Thoracic aorta (tissue), 2 donors: ENCODE data around the gene ZNHIT2. TPM values are rescaled to one million over a fixed set of nuclear protein-coding genes. Genes with fewer than 3 reads are reported as not detected.
A peak's percentile ranks its signal among the peaks of the same experiment; 100 is the strongest.

Experiments used
- ATAC-seq: fragments of 150-250 bp; one replicate; pipeline ENCODE4 v1.8.0; 2017; ENCODE audit warnings: low read depth; ENCODE audit not compliant: insufficient number of reproducible peaks, low FRiP score
- DNase-seq: peaks from one replicate; pipeline ENCODE4 v3.0.0-alpha.2; 2020; ENCODE audit warnings: low spot score
- H3K27ac ChIP-seq, 2 donors: fragments of 200-600 bp; sonication (generic); 1 replicate in 1 of 2; 2 replicates in 1 of 2; pipeline ENCODE4 v1.5.1; 2016; ENCODE audit warnings: mild to moderate bottlenecking in 2 of 2, moderate library complexity in 2 of 2
- H3K27me3 ChIP-seq: fragments of 200-600 bp; sonication (generic); replicated peaks from 2 replicates; pipeline ENCODE4 v1.6.0; 2016; ENCODE audit warnings: mild to moderate bottlenecking; ENCODE audit not compliant: insufficient read depth
- H3K36me3 ChIP-seq: fragments of 200-600 bp; sonication (generic); one replicate; pipeline ENCODE4 v1.5.1; 2016
- H3K4me1 ChIP-seq, 2 donors: fragments of 200-600 bp; sonication (generic); 1 replicate in 1 of 2; 2 replicates in 1 of 2; pipeline versions ENCODE4 v1.5.1 to v1.6.0; 2016; ENCODE audit warnings: low read depth in 2 of 2, mild to moderate bottlenecking in 1 of 2; ENCODE audit not compliant: control insufficient read depth in 1 of 2
- H3K4me3 ChIP-seq: fragments of 200-600 bp; sonication (generic); 2 replicates; pipeline ENCODE4 v1.5.1; 2016; ENCODE audit warnings: mild to moderate bottlenecking
- H3K9me3 ChIP-seq: fragments of 200-600 bp; sonication (generic); 2 replicates; pipeline ENCODE4 v1.5.1; 2016
- CTCF ChIP-seq: fragments of 200-600 bp; sonication (generic); IDR thresholded peaks from one replicate; pipeline ENCODE4 v1.5.1; 2019; ENCODE audit warnings: antibody characterized with exemption
- total RNA-seq, 2 donors: library from RNA; depleted of rRNA; stranded (reverse); fragments of >200 nt; gene quantifications; one replicate each; pipeline versions ENCODE4 v1.1.0 to v1.2.3, GENCODE V29; 2016

The ZNHIT2 gene
- total RNA-seq, 2 donors from 2014 or later, result 10.0 to 13.8 TPM

DNA sequence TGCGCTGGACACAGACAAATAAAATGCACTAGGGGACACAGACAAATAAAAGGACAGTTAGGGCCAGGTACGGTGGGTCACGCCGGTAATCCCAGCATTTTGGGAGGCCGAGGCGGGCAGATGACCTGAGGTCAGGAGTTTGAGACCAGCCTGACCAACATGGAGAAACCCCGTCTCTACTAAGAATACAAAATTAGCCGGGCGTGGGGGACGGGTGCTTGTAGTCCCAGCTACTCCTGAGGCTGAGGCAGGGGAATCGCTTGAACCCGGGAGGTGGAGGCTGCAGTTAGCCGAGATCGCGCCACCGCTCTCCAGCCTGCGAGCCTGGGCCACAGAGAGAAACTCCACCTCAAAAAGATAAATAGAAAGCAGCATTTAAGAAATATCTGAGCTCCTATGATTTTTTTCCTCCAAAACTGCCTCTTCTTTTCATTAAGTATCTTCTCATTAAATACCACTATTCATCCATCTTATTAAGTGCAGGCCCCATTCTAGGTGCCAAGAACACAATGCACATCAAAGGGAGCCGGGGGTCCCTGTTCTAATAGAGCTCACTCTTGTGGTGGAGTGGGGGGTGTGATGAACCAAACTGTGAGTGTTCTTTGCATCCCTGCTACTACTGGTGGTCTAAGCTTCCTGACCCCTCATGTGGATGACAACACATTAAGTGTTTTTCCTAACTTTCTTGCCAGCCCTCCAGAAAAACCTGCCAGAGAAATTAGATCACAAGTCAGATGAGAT is 766 bp upstream of the ZNHIT2 start:
- Histone ChIP-seq H3K4me1 (peaks cover 20 to 39% of the 10 kb centered on the region in 2 donors), H3K4me3 (no peak overlapping the region), H3K9me3 (no peaks in the 10 kb centered on the region), H3K27me3 (no peaks in the 10 kb centered on the region), H3K36me3 (peaks cover 15% of the 10 kb centered on the region), H3K27ac (peak overlapping the region in 1 of 2 donors; percentile 21)
- TF ChIP-seq CTCF, result peak; percentile 21
- DNase-seq, result no peak
- ATAC-seq, result no peak

GRCh38 chr11:65116370-65117205 is 913 bp downstream of the ZNHIT2 start:
- no peak for DNase-seq
- peaks cover 33 to 47% of the 10 kb centered on the region in 2 donors for H3K4me1 ChIP-seq

DNA sequence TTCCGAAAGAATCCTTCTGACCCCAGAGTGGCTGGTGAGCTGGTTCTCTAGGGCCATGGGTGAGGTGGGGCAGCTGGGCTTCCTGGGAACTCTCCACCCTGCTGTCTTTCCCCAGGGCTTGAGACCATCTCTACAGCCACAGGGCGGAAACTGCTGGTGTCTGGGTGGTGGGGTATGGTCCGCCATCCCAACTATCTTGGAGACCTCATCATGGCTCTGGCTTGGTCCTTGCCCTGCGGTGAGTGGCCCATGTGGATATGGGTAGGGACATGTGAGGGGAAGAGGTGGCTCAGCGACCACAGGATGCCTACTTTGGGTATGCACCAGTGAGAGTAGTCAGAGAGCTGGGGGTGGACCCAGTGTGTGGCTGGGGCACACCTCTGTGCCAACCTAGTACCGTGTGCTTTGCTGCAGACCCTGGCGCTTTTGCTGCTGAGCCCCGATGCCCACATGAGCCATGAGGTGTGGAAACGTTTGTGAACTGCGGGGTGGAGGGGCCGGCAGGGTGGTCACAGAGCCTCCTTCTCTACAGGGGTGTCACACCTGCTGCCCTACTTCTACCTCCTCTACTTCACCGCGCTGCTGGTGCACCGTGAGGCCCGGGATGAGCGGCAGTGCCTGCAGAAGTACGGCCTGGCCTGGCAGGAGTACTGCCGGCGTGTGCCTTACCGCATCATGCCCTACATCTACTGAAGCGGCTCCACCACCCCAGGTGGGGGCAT is 2.0 kb downstream of the ZNHIT2 start:
- H3K4me3 ChIP-seq, result no peak overlapping the region

More at GRCh38 chr11:65116370-65117205, 913 bp downstream of the ZNHIT2 start:
- H3K27me3 ChIP-seq, result no peaks in the 10 kb centered on the region
- H3K27ac ChIP-seq, result peak overlapping the region; percentile 75 to 85
- H3K36me3 ChIP-seq, result peaks cover 15% of the 10 kb centered on the region
- no peaks in the 10 kb centered on the region for H3K9me3 ChIP-seq
- peak overlapping the region; percentile 85 for H3K4me3 ChIP-seq
- ATAC-seq, result no peak
- no peak for TF ChIP-seq CTCF

GRCh38 chr11:65114538-65115171 is 2.8 kb downstream of the ZNHIT2 start:
- Histone ChIP-seq H3K27me3 (no peaks in the 10 kb centered on the region), H3K4me1 (peaks cover 25 to 47% of the 10 kb centered on the region in 2 donors), H3K4me3 (no peak overlapping the region), H3K27ac (no peak overlapping the region), H3K36me3 (peaks cover 3% of the 10 kb centered on the region), H3K9me3 (no peaks in the 10 kb centered on the region)
- TF ChIP-seq CTCF, result no peak
- ATAC-seq (no peak), DNase-seq (no peak)

More for the DNA sequence above, 2.0 kb downstream of the ZNHIT2 start:
- Histone ChIP-seq H3K36me3 (peaks cover 10% of the 10 kb centered on the region), H3K27me3 (no peaks in the 10 kb centered on the region), H3K9me3 (no peaks in the 10 kb centered on the region), H3K4me1 (peaks cover 25 to 45% of the 10 kb centered on the region in 2 donors), H3K27ac (no peak overlapping the region)
- DNase-seq, result no peak
- TF ChIP-seq CTCF, result no peak
- ATAC-seq, result no peak
